ENCODE measurements around the gene BHLHE23.

Gene BHLHE23

DNA sequence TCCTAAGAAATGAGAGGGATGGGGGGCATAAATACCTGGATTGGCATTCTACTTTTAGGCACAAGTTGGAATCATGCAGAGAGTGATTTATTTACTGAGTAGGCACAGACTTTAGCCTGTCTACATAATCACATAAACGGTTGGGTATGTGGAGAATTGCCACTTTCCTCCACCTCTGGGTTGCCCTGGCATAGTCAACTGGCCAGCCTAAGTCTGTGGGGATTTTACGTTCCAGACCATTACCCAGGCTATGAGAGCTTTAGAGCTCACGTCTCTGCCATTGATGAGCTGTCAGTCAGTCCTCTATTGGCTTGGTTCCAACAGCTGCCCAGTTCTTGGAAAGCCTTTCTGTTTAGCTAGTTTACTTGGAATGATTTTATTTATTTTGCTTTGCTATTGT lies 5.0 kb upstream of the BHLHE23 start:
- TF ChIP-seq, protein P1, sequence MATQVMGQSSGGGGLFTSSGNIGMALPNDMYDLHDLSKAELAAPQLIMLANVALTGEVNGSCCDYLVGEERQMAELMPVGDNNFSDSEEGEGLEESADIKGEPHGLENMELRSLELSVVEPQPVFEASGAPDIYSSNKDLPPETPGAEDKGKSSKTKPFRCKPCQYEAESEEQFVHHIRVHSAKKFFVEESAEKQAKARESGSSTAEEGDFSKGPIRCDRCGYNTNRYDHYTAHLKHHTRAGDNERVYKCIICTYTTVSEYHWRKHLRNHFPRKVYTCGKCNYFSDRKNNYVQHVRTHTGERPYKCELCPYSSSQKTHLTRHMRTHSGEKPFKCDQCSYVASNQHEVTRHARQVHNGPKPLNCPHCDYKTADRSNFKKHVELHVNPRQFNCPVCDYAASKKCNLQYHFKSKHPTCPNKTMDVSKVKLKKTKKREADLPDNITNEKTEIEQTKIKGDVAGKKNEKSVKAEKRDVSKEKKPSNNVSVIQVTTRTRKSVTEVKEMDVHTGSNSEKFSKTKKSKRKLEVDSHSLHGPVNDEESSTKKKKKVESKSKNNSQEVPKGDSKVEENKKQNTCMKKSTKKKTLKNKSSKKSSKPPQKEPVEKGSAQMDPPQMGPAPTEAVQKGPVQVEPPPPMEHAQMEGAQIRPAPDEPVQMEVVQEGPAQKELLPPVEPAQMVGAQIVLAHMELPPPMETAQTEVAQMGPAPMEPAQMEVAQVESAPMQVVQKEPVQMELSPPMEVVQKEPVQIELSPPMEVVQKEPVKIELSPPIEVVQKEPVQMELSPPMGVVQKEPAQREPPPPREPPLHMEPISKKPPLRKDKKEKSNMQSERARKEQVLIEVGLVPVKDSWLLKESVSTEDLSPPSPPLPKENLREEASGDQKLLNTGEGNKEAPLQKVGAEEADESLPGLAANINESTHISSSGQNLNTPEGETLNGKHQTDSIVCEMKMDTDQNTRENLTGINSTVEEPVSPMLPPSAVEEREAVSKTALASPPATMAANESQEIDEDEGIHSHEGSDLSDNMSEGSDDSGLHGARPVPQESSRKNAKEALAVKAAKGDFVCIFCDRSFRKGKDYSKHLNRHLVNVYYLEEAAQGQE (IDR thresholded peaks at IDR 0.05; ENCODE audit: low read depth) = no peak
- peak; percentile 74 for TF ChIP-seq NFIC (IDR thresholded peaks at IDR 0.05)

DNA sequence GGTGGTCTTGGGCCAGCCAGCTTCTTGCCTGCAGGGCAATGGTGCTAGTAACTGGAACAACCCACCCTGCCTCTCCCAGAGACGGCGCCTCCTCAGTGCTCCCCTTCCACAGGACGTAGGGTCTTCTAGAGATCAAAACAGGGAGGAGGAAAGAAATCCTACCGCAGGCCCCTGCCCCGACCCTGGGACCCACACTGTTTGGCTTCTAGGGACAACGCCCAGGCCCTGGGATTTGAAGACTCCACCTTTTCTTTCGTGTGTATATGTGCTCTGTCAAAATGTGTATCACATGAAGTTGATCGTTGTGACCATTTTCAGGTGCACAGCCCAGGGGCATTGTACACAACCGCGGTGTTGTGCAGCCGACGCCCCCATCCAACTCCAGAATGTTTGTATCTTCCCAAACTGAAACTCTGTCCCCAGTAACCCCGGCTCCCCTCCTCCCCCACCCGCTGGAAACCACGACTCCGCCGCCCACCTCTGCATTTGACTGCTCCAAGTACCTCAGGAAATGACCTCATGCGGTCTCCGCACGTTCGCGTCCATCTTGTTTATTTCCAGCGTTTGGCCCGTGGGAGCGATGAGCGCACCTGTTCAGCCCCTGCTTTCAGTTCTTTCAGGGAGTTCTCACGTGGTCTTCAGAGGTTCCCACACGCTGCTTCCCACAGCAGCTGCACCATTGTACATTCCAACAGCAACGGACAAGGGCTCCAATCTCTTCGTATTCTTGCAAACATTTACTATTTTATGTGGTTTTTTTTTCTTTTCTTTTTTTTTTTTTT lies 3.4 kb upstream of the BHLHE23 start:
- TF ChIP-seq, protein P2, sequence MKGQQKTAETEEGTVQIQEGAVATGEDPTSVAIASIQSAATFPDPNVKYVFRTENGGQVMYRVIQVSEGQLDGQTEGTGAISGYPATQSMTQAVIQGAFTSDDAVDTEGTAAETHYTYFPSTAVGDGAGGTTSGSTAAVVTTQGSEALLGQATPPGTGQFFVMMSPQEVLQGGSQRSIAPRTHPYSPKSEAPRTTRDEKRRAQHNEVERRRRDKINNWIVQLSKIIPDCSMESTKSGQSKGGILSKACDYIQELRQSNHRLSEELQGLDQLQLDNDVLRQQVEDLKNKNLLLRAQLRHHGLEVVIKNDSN (IDR thresholded peaks at IDR 0.05) = no peak
- TF ChIP-seq EP300 (IDR thresholded peaks at IDR 0.05; ENCODE audit: borderline replicate concordance) = no peak
- no peak for TF ChIP-seq TAF1 (IDR thresholded peaks at IDR 0.05; ENCODE audit: low read depth)
- TF ChIP-seq CEBPB (IDR thresholded peaks at IDR 0.05) = no peak
- no peak for TF ChIP-seq TCF12 (IDR thresholded peaks at IDR 0.05; ENCODE audit: low read depth)
- TF ChIP-seq CREB1 (IDR thresholded peaks at IDR 0.05; ENCODE audit: low read depth) = no peak
- no peak for TF ChIP-seq FOXM1 (IDR thresholded peaks at IDR 0.05; ENCODE audit: borderline replicate concordance, low read depth)
- TF ChIP-seq, protein P3, sequence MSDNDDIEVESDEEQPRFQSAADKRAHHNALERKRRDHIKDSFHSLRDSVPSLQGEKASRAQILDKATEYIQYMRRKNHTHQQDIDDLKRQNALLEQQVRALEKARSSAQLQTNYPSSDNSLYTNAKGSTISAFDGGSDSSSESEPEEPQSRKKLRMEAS (IDR thresholded peaks at IDR 0.05) = no peak
- TF ChIP-seq RAD21 (IDR thresholded peaks at IDR 0.05; ENCODE audit: low read depth) = no peak
- no peak for TF ChIP-seq ZBTB7A (IDR thresholded peaks at IDR 0.05; ENCODE audit: low read depth)

DNA sequence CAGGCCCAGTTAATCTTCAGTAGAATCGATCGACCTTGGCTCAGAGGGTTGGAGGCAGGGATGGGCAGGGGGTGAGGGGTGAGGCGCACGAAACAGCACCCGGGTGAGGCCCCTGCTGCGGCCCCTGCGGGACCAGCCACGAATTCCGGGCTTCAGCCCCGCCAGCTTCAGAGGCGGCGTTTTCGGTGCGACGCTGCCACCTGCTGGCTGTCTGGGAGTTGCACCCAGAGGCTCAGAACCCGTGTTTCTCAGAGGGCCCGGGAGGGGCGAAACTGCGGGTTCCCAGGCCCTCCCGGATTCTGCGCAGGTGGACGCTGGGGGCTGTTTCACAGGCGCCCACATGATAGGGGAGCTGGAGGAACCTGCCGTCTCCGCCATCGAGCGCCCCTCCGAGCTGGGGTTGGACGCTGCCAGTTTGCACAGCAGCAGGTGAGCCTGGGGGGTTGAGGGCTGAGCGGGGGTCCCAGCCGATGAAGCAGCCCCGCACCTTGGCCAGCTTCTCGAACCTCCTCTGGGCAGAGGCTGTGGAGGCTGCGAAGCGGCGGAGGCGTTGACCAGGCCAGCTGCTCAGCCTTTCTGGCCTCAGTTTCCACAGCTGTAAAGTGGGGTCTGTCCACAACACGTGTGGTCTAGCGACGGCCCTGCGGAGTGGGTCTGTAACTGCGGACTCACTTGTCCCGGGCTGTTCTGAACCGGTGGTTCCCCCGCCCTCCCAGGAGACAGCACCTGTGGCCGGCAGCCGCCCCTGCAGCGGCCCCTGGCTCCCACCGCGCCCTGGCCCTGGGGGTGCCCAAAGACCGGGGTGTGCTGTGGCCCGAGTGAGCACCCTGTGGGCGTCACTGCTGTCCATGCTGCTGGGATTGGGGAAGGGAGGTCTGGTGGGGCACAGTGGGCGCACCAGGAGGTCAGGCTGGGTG lies 2.5 kb upstream of the BHLHE23 start:
- TF ChIP-seq, protein P3 (IDR thresholded peaks at IDR 0.05) = no peak
- TF ChIP-seq RAD21 (IDR thresholded peaks at IDR 0.05; ENCODE audit: low read depth) = peak; percentile 94
- TF ChIP-seq NFIC (IDR thresholded peaks at IDR 0.05) = no peak
- TF ChIP-seq FOXM1 (IDR thresholded peaks at IDR 0.05; ENCODE audit: borderline replicate concordance, low read depth) = no peak
- TF ChIP-seq, protein P1 (IDR thresholded peaks at IDR 0.05; ENCODE audit: low read depth) = no peak
- peak; percentile 51 for TF ChIP-seq TEAD4 (IDR thresholded peaks at IDR 0.05)
- no peak for TF ChIP-seq YY1 (IDR thresholded peaks at IDR 0.05; ENCODE audit: low read depth)

DNA sequence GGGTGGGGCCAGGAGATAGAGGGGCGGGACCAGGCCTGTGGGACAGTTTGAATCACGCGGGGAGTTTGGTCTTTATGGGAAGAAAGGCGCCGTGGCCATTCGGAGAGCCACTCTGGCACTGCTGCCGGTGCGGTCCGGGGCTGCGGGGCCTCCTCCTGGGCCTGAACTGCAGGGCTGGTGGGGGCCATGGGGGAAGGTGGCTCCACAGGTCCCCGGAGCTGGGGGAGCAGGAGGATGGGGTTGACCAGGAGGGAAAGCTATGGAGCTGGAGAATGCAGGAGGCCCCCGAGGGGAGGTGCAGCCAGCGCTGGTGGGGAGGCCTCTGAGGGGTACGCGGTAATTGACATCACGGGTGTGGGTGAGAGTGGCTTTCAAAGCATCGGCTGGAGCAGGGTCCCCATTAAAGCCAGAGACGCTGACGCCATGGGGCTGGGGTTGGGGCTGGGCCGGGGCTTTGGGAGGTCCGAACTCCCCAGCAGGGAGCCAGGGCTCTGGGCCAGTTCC lies 1.8 kb upstream of the BHLHE23 start:
- TF ChIP-seq, protein P3 (IDR thresholded peaks at IDR 0.05) = no peak
- no peak for TF ChIP-seq TEAD4 (IDR thresholded peaks at IDR 0.05)
- no peak for TF ChIP-seq EGR1 (IDR thresholded peaks at IDR 0.05)
- TF ChIP-seq RAD21 (IDR thresholded peaks at IDR 0.05; ENCODE audit: low read depth) = no peak
- no peak for TF ChIP-seq TAF1 (IDR thresholded peaks at IDR 0.05; ENCODE audit: low read depth)
- no peak for TF ChIP-seq ZBTB7A (IDR thresholded peaks at IDR 0.05; ENCODE audit: low read depth)
- TF ChIP-seq NFIC (IDR thresholded peaks at IDR 0.05) = no peak
- TF ChIP-seq, protein P1 (IDR thresholded peaks at IDR 0.05; ENCODE audit: low read depth) = no peak
- TF ChIP-seq, protein P2 (IDR thresholded peaks at IDR 0.05) = no peak
- no peak for TF ChIP-seq FOXM1 (IDR thresholded peaks at IDR 0.05; ENCODE audit: borderline replicate concordance, low read depth)
- no peak for TF ChIP-seq YY1 (IDR thresholded peaks at IDR 0.05; ENCODE audit: low read depth)
